ENCODE measurements around the gene AMMECR1.

- TF ChIP-seq, protein P1, sequence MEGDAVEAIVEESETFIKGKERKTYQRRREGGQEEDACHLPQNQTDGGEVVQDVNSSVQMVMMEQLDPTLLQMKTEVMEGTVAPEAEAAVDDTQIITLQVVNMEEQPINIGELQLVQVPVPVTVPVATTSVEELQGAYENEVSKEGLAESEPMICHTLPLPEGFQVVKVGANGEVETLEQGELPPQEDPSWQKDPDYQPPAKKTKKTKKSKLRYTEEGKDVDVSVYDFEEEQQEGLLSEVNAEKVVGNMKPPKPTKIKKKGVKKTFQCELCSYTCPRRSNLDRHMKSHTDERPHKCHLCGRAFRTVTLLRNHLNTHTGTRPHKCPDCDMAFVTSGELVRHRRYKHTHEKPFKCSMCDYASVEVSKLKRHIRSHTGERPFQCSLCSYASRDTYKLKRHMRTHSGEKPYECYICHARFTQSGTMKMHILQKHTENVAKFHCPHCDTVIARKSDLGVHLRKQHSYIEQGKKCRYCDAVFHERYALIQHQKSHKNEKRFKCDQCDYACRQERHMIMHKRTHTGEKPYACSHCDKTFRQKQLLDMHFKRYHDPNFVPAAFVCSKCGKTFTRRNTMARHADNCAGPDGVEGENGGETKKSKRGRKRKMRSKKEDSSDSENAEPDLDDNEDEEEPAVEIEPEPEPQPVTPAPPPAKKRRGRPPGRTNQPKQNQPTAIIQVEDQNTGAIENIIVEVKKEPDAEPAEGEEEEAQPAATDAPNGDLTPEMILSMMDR (IDR thresholded peaks at IDR 0.05) = no peak
- no peak for TF ChIP-seq POLR2A (IDR thresholded peaks at IDR 0.05)
Observed at GRCh38 chrX:110363244-110363643, 45.4 kb upstream of the AMMECR1 start.
